CD4-positive, alpha-beta T cell treated with Interleukin-12 subunit alpha and Interleukin-12 subunit beta, for 1 hour (primary cell): ENCODE measurements around the gene ZNF385B.

ENCODE experiments used
- DNase-seq: peaks from one replicate; pipeline ENCODE4 v3.0.0-alpha.2; 2020

Gene ZNF385B

GRCh38 chr2:179429597-179429996, 431.8 kb downstream of the ZNF385B start:
- no peak for DNase-seq

GRCh38 chr2:179429060-179429471, 432.3 kb downstream of the ZNF385B start:
- DNase-seq: no peak

GRCh38 chr2:179428649-179429048, 432.8 kb downstream of the ZNF385B start:
- no peak for DNase-seq

GRCh38 chr2:179427065-179427464, 434.3 kb downstream of the ZNF385B start:
- DNase-seq: no peak

GRCh38 chr2:179424571-179424970, 436.8 kb downstream of the ZNF385B start:
- DNase-seq: no peak

- peak; percentile 26 for DNase-seq
Observed at GRCh38 chr2:179422037-179422643, 439.3 kb downstream of the ZNF385B start.

GRCh38 chr2:179417436-179417949, 443.9 kb downstream of the ZNF385B start:
- DNase-seq: no peak

- DNase-seq: no peak
Observed at GRCh38 chr2:179412112-179412511, 449.3 kb downstream of the ZNF385B start.

GRCh38 chr2:179410552-179411356, 450.7 kb downstream of the ZNF385B start:
- peak; percentile 23 for DNase-seq

- DNase-seq: no peak
Observed at GRCh38 chr2:179403624-179404023, 457.8 kb downstream of the ZNF385B start.

GRCh38 chr2:179393481-179393880, 467.9 kb downstream of the ZNF385B start:
- DNase-seq: no peak
